ENCODE data around the gene ROS1. TPM values are rescaled to one million over a fixed set of nuclear protein-coding genes. Genes with fewer than 3 reads are reported as not detected.
"Not testable (repeated sequence)": the region's sequence is repeated elsewhere in the genome, so short reads cannot be mapped to it uniquely, and the experiment has no call there.

The ROS1 gene
- total RNA-seq, 1 donor from 2014 or later: under 0.01 TPM

- no peak for DNase-seq
These were observed 50.3 kb downstream of the ROS1 start for GRCh38 chr6:117375446-117375845.

GRCh38 chr6:117373211-117373813, 52.4 kb downstream of the ROS1 start:
- no peak for DNase-seq

GRCh38 chr6:117372289-117372688, 53.5 kb downstream of the ROS1 start:
- not testable (repeated sequence) for DNase-seq

GRCh38 chr6:117371492-117371891, 54.2 kb downstream of the ROS1 start:
- DNase-seq: no peak

DNA sequence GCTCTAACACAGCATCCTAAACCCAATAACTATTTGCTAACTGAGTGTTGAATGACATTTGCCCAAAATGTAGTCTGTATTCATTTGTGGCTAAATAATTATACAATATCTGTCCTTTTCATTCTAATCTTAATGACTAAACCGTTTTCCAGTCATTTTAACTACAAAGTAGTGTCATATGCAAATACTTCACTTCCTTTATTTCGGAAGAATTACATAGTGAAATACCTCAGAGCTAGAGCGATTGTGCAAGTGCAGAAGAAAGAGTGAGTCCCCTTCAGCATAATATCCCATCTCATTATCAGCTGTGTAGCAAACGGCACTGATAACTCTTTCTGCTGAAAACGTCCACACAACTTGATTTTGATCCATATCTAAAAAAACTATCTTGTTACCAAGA, 66.2 kb downstream of the ROS1 start:
- DNase-seq: no peak

DNA sequence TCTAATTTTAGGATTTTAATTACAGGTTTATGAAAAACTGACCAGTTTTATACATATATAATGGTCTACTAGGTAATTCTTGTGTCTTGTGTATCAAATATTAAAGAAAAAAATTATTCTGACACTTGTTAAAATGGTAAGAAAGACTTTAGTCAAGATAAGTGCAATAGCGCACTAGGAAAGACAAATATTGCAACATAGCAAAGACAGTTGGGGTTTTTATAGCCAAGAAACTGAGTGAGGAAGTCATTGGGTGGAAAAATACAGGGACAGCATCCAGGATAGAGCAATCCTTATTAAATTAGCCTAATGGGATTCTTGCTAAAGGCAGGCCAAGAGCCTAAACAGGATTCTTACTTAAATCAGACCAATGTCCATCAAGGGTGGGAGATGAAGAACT, 71.1 kb downstream of the ROS1 start:
- DNase-seq: no peak

DNA sequence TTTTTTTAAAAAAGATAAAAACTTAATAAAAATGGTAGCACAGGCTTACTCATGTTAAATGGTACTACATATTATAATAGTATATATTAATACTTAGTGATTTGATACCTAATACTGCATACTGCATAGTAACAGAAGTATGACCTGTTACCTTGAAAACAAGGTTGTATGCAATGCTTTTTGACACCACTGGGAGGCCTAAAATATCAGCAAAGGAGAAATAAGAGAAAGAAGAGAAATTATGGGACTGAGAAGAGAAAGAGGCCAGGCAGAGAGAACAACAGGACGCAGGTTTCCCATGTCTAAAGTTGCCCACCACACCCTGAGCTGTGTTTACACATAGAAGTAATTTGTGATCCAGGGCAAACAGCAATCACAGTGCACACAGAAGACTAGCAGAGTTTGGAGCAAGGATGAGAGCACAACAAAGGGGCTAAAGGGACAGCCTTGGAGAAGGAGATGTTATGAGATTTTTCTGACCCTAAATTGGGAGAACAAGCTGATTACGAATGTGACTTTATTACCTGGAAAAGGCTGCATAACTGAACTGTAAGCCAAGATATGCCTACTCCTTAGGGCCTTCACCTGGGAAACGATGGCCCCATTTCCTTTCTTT, 73.2 kb downstream of the ROS1 start:
- DNase-seq: peak; percentile 35

DNA sequence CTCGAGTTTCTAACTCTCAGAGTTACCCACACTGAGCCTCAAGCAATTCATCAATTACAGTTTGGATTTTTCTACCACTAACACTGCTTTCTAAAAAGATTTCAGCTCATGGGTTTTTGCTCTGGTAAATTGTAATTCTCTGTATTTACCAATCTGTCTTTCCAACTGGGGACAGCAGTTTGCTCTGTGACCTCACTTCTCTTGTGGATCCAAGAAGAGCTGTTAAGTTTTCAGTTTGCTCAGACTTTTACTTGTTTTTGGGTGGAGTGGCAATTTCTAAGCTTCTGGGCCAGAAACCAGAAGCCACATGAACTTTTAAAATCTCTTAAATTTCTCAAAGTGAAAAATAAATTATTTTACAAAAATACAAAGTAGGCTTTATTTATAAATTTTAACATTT, 74.2 kb downstream of the ROS1 start:
- no peak for DNase-seq

GRCh38 chr6:117346142-117346930, 79.4 kb downstream of the ROS1 start:
- DNase-seq: peak; percentile 37

- no peak for DNase-seq
These were observed 80.5 kb downstream of the ROS1 start for GRCh38 chr6:117345292-117345610.

DNA sequence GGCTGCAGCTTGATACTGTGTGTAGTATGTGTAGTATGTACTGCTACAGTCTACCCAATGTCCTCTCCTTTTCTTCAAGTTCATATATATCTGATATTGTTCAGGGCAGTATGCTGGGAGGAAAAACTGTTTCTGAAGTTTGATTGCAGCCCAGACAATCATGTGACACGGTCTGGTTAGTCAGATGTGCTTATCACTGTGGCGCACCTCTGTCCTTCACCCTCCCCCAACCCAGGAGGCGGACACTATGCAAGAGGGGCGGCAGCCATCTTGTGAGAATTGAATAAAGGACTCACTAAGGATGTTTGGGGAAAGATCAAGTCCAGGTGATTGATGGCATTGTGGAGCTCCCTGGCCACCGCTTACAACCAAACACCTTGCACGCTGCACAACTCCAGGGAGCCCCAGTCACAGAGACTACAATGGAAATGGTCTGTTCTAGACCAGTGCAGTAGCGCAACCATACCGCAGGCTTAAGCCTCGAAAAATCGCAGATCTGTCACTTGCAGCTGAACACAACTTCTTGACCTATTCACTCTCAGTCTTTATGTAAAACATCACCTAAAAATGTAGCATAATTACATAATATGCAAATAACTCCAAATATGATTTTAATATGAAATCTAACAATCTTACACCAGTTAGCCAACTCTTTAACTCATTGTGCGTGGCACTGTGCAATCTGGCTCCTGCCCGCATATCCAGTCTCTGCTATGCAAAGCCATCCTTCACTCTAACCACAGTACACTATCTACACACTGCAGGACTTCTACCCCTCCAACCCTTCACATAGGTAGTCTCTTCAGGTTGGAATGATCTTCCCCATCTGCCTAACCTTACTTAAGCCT, 81.1 kb downstream of the ROS1 start:
- DNase-seq: no peak

GRCh38 chr6:117338567-117338966, 87.2 kb downstream of the ROS1 start:
- no peak for DNase-seq

GRCh38 chr6:117329926-117330325, 95.8 kb downstream of the ROS1 start:
- DNase-seq: no peak

DNA sequence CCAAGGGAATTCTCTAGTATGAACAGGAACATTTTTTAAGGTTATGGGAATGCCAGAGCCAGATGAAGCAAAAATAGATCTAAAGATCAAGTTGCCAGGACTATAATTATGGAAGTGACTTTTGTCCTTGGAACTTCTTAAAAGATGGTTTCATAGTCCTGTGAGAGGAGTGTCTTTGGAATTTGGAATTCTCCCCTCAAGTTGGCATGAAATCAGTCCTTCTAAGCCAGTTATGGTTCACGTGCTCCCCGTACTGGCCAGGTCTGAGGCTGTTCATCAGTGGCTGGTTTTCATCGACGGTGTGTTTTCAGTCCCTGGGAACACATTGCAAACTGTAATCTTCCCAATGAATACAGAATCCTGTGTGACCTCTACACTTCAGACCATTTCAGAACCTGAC, 97.2 kb downstream of the ROS1 start:
- no peak for DNase-seq

DNA sequence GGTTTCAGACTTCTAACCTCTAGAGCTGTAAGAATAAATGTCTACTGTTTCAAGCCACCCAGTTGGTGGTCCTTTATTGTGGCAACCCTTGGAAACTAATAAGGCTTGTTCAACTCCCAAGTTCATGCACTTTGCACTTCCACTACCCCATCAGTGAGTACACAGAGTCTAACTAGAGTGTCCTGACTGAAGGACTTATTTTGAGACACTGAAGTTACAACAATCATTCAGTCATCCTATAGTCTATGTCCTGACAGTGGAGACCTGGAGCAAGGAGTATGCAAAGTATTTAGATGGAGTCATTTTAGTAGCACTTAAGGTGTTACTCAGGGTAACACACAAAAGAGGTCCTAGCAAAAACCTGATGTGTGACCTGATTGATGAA, 97.7 kb downstream of the ROS1 start:
- no peak for DNase-seq

DNA sequence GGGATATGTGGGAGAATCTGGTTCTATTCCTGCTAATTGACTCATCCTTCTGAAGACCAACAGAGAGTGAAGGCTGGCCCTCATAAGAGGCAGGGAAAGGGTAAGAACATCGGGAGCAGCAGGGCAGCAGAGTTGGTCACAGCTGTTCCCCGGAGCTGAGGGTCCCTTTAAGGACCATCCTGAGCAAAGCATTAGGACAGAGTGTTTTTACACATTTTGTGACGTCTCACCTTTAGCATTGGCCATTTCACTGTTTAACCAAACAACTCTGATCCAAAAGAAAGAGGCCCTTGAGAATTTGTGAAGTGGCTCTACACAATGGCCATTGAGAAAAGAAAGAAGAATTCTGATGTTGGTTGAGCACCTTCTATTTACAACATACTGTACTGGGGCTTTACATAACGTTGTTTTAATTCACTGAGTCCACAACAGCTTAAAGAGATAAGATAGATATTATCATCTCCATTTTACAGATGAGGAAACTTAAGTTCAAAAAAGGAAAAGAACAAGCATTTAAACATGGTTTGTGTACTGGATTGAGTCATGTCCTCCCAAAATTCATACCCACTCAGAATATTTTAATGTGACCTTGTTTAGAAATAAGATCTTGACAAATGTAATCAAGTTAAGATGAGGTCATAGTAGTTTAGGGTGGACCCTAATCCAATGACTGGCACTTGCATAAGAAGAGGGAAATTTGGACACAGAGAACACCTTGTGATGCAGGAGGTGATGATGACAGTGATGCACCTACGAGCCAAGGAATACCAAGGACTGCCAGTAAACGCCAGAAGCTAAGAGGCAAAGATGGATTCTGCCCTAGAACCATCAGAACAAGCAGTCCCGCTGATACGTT, 98.4 kb downstream of the ROS1 start:
- DNase-seq: no peak

- DNase-seq: no peak
These were observed 99.3 kb downstream of the ROS1 start for GRCh38 chr6:117326396-117326795.

GRCh38 chr6:117317261-117317660, 108.5 kb downstream of the ROS1 start:
- DNase-seq: peak; percentile 7

- no peak for DNase-seq
These were observed 114.0 kb downstream of the ROS1 start for GRCh38 chr6:117311726-117312125.

DNA sequence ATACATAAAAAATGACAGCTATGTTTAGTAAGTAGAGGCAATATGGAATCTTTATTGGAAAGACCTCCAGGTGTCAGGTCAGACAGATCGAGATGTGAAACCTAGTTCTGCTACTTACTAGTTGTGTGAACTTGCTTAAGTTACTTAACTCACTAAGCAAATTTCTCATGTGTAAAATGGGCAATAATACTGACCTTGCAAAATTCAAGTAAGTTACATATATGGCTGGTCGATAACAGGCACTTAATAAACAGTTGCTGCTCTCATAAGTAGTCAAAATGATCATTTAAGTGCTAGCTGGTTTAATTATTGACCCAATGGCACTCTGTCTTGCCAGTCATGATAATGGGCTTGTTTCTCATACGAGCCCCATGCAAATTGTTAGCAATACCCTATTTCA, 114.4 kb downstream of the ROS1 start:
- no peak for DNase-seq

DNA sequence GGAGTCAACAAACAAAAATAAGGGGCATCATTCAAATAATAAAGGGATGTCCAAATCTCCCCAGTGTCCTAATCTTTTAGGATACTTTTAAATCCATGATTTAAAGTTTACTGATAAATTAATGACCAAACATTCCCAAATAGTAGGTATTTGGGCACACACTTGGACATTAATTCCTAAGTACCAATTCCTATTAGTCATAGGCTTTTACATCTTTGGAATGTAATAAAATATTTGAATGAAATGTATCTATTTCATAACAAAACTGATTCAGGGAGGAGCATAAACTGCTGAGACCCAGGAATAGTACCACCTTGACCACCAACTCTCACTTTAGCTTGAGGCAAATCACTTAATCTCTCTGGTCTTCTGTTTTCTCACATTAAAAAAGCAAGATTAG, 116.1 kb downstream of the ROS1 start:
- no peak for DNase-seq

DNA sequence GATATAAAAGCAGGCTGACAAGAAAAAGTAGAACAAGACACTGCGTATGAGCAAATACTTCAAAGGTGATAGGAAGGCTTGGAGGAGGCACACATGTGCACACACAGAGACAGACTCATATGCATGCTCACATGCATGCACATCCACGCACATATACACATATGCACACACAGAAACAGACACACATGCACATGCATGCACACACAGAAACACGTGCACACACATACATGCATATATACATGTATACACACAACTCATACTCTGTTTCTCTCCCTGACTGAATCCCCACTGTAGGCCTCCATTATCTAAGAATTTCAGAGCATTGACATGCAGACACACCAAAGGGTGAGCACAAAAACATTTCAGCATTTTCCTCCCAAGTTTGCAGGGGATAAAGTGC, 116.7 kb downstream of the ROS1 start:
- no peak for DNase-seq
